B cell (primary cell): Measurements from ENCODE around the gene PLS1. TPM values are rescaled to one million over a fixed set of nuclear protein-coding genes. Genes with fewer than 3 reads are reported as not detected.
"Not testable (repeated sequence)": the region's sequence is repeated elsewhere in the genome, so short reads cannot be mapped to it uniquely, and the experiment has no call there.

Experiments
- ATAC-seq: fragments of 200-7000 bp; cut with Tn5 transposase; one replicate; pipeline ENCODE4 v1.10.0; 2021; ENCODE audit warnings: low read depth, mild to moderate bottlenecking, moderate number of reproducible peaks, moderate library complexity
- CTCF ChIA-PET: fragments of 350-600 bp; sonication (Branson Sonifier 250); formaldehyde crosslinking; loops from one replicate; lab custom pipeline; 2021; ENCODE audit warnings: antibody characterized with exemption, inconsistent platforms; lab: Charles Lee
- POLR2A ChIA-PET: fragments of 350-600 bp; sonication (Branson Sonifier 250); formaldehyde crosslinking; loops from one replicate; lab custom pipeline; 2021; ENCODE audit warnings: antibody characterized with exemption; lab: Charles Lee
- DNase-seq: peaks from one replicate; pipeline ENCODE4 v3.0.0; 2013
- H2AFZ ChIP-seq: 2 replicates; pipeline ENCODE4 v1.6.1; 2012; ENCODE audit warnings: mild to moderate bottlenecking, low read depth, low read length; ENCODE audit not compliant: insufficient read depth, poor library complexity, severe bottlenecking
- H3K27ac ChIP-seq, 2 donors: 1 replicate in 1 of 2; 2 replicates in 1 of 2; pipeline ENCODE4 v1.5.1; 2012 to 2013; ENCODE audit warnings: low read length in 2 of 2, mild to moderate bottlenecking in 2 of 2, moderate library complexity in 1 of 2
- H3K27me3 ChIP-seq, 4 experiments: fragments of 200-600 bp in 1 of 4; sonication (generic) in 1 of 4; replicated peaks in 1 of 4; 1 replicate in 2 of 4; 2 replicates in 2 of 4; pipeline versions ENCODE4 v1.6.1 to v1.7.0; 2013 to 2016; ENCODE audit warnings: low read length in 3 of 4, mild to moderate bottlenecking in 2 of 4, mixed read lengths in 1 of 4, moderate library complexity in 1 of 4; ENCODE audit not compliant: insufficient read depth in 4 of 4, control insufficient read depth in 3 of 4; ENCODE audit errors: control extremely low read depth in 1 of 4
- H3K36me3 ChIP-seq, 2 experiments: replicated peaks in 1 of 2; 1 replicate in 1 of 2; 2 replicates in 1 of 2; pipeline versions ENCODE4 v1.6.1 to v1.7.1; 2013; ENCODE audit warnings: low read length in 1 of 2; ENCODE audit not compliant: insufficient read depth in 2 of 2, control insufficient read depth in 1 of 2; ENCODE audit errors: control extremely low read depth in 1 of 2, extremely low read depth in 1 of 2
- H3K4me1 ChIP-seq, 2 donors: fragments of 200-600 bp in 1 of 2; sonication (generic) in 1 of 2; 1 replicate in 1 of 2; 2 replicates in 1 of 2; pipeline versions ENCODE4 v1.5.1 to v1.6.1; 2013 to 2017; ENCODE audit warnings: low read length in 2 of 2; ENCODE audit not compliant: control insufficient read depth in 2 of 2, insufficient read depth in 2 of 2
- H3K4me2 ChIP-seq: replicated peaks from 2 replicates; pipeline ENCODE3; 2012; ENCODE audit warnings: mild to moderate bottlenecking, low read depth, low read length; ENCODE audit not compliant: poor library complexity, severe bottlenecking
- H3K4me3 ChIP-seq, 5 experiments: fragments of 200-600 bp in 1 of 5; sonication (generic) in 1 of 5; 1 replicate in 3 of 5; 2 replicates in 2 of 5; pipeline versions ENCODE4 v1.5.1 to v1.7.0; 2011 to 2016; ENCODE audit warnings: low read length in 4 of 5, mild to moderate bottlenecking in 4 of 5, low read depth in 2 of 5, control low read depth in 1 of 5, moderate library complexity in 1 of 5; ENCODE audit not compliant: insufficient read depth in 1 of 5; ENCODE audit errors: control extremely low read depth in 1 of 5, extremely low read depth in 1 of 5
- H3K79me2 ChIP-seq: fragments of 200-600 bp; sonication (generic); one replicate; pipeline ENCODE4 v1.6.0; 2016; ENCODE audit warnings: low read length; ENCODE audit not compliant: control insufficient read depth, insufficient read depth
- H3K9ac ChIP-seq: fragments of 200-600 bp; sonication (generic); 2 replicates; pipeline ENCODE4 v1.6.1; 2017; ENCODE audit warnings: mild to moderate bottlenecking, low read length, moderate library complexity
- H3K9me3 ChIP-seq, 3 donors: one replicate each; pipeline versions ENCODE4 v1.6.1 to v1.7.1; 2013; ENCODE audit warnings: low read length in 2 of 3; ENCODE audit not compliant: control insufficient read depth in 2 of 3, insufficient read depth in 1 of 3; ENCODE audit errors: control extremely low read depth in 1 of 3
- H4K20me1 ChIP-seq: 2 replicates; pipeline ENCODE4 v1.6.0; 2012; ENCODE audit warnings: mild to moderate bottlenecking, low read length; ENCODE audit not compliant: insufficient read depth, control insufficient read depth, poor library complexity, severe bottlenecking
- H3K27ac Mint-ChIP-seq: one replicate; pipeline ENCODE4 v1.8.0; 2021; ENCODE audit warnings: mixed read lengths
- H3K27me3 Mint-ChIP-seq: one replicate; pipeline ENCODE4 v1.8.0; 2021; ENCODE audit warnings: mixed read lengths
- H3K4me1 Mint-ChIP-seq: one replicate; pipeline ENCODE4 v1.8.0; 2021; ENCODE audit warnings: mixed read lengths
- H3K4me3 Mint-ChIP-seq: one replicate; pipeline ENCODE4 v1.8.0; 2021; ENCODE audit warnings: mixed read lengths
- H3K9me3 Mint-ChIP-seq: one replicate; pipeline ENCODE4 v1.8.0; 2022; ENCODE audit warnings: mixed read lengths; ENCODE audit not compliant: insufficient read depth
- EZH2 ChIP-seq: IDR thresholded peaks from 2 replicates; pipeline ENCODE4 v1.6.1; 2012; ENCODE audit warnings: borderline replicate concordance, low read depth, mild to moderate bottlenecking, moderate library complexity, low read length; ENCODE audit not compliant: insufficient read depth, poor library complexity, severe bottlenecking
- WGBS: methylation state at CpG from one replicate; pipeline ENCODE4 v1.1.5; 2013; ENCODE audit warnings: missing lambda C conversion rate; ENCODE audit not compliant: insufficient coverage; 5-methylcytosine and 5-hydroxymethylcytosine counted together
- intact Hi-C: fragments of 100-400 bp; cut with micrococcal nuclease; formaldehyde crosslinking; loops from one replicate; pipeline ENCODE4 v1.10.0; 2022
- polyA plus RNA-seq: library from polyadenylated mRNA; depleted of rRNA; stranded (reverse); fragments of >200 nt; gene quantifications from 2 replicates; pipeline ENCODE4 v1.2.3, GENCODE V29; 2012
- total RNA-seq, 2 donors: library from RNA; stranded (reverse); fragments of 120-200 nt in 1 of 2; gene quantifications; 1 replicate in 1 of 2; 2 replicates in 1 of 2; pipeline versions ENCODE4 v1.2.3 to v1.2.4, GENCODE V29; 2013 to 2022
- TF ChIP-seq, protein P1 (sequence below): fragments of 200-600 bp; IDR thresholded peaks from one replicate; pipeline ENCODE4 v1.8.0; 2022; ENCODE audit warnings: antibody characterized with exemption, mild to moderate bottlenecking

The PLS1 gene
- total and polyA plus RNA-seq, 2 donors (not counting 1 experiment from before 2014, with no cell fraction given), result 0.13 to 0.74 TPM

DNA sequence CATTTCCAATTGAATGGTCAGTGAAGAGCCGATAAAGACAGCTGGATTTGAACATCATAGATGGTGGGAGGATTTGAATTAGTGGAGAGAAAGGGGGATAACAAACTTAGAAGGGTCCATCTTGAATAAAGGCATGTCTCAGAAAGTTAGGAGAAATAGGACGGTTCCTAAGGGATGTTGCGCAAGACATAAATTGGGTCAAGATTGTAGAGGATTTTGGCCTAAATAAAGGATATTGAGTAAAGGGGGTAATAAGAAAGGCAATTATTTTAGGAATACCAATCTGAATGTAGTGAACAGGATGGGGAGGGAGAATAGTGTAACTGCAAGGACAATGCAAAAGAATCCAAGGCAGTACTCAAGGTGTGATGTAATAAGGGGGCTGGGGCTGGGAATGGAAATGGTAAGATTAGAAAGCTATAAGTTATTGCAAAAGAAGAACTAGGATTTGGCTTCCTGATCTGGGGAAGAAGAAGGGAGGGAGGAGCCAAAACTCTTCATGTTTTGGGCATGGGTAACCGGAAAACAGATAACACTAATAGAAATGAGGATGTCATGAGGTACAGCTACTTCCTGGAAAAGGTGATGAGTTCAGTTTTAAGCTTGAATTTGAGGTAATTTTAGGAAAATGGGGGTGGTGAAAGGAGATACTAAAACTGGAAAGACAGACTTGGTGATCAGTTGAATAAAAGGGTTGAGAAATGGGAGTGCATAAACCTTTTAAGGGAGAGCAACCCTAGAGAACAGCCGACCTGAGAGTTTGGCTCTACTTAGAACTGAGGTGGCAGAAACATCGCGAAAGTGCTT is 110.3 kb downstream of the PLS1 start:
- no peak for TF ChIP-seq EZH2
- TF ChIP-seq, protein P1, sequence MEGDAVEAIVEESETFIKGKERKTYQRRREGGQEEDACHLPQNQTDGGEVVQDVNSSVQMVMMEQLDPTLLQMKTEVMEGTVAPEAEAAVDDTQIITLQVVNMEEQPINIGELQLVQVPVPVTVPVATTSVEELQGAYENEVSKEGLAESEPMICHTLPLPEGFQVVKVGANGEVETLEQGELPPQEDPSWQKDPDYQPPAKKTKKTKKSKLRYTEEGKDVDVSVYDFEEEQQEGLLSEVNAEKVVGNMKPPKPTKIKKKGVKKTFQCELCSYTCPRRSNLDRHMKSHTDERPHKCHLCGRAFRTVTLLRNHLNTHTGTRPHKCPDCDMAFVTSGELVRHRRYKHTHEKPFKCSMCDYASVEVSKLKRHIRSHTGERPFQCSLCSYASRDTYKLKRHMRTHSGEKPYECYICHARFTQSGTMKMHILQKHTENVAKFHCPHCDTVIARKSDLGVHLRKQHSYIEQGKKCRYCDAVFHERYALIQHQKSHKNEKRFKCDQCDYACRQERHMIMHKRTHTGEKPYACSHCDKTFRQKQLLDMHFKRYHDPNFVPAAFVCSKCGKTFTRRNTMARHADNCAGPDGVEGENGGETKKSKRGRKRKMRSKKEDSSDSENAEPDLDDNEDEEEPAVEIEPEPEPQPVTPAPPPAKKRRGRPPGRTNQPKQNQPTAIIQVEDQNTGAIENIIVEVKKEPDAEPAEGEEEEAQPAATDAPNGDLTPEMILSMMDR, result no peak
- Mint-ChIP-seq H3K9me3 (no peaks in the 10 kb centered on the region), H3K4me1 (no peaks in the 10 kb centered on the region), H3K4me3 (no peak overlapping the region), H3K27ac (no peak overlapping the region), H3K27me3 (peaks cover 10% of the 10 kb centered on the region)
- Histone ChIP-seq H3K9me3 (no peaks in the 10 kb centered on the region), H2AFZ (no peak overlapping the region), H3K4me3 (no peak overlapping the region), H3K9ac (no peak overlapping the region), H3K36me3 (no peaks in the 10 kb centered on the region), H3K27me3 (no peaks in the 10 kb centered on the region), H3K27ac (no peak overlapping the region), H3K4me2 (no peak overlapping the region), H3K4me1 (no peaks in the 10 kb centered on the region), H4K20me1 (no peaks in the 10 kb centered on the region), H3K79me2 (no peaks in the 10 kb centered on the region)
- ChIA-PET POLR2A (no interaction called here), CTCF (no interaction called here)
- WGBS, result 90% methylated on average over 7 of the region's 7 CpGs
- DNase-seq (no peak), ATAC-seq (no peak)
- intact Hi-C loops, result no loop called here

DNA sequence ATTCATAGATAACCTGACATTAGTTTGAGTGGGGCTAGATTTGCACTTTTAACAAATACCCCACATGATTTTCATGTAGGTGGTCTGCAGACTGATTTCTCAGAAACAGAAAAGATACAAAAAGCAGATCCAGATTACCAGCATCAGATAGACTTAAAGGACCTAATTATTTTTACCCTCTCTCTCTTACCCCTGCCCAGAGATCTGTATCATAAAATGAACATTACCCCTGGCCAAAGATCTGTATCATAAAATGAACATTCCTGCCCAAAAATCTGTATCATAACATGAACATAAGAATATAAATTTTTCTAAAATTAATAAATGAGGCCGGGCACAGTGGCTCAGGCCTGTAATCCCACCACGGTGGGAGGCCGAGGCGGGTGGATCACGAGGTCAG is 113.0 kb downstream of the PLS1 start:
- Histone ChIP-seq H3K27ac (no peak overlapping the region), H4K20me1 (no peaks in the 10 kb centered on the region), H3K4me3 (no peak overlapping the region), H3K36me3 (no peaks in the 10 kb centered on the region), H2AFZ (no peak overlapping the region), H3K9ac (no peak overlapping the region), H3K9me3 (no peaks in the 10 kb centered on the region), H3K79me2 (no peaks in the 10 kb centered on the region), H3K4me2 (no peak overlapping the region), H3K4me1 (no peaks in the 10 kb centered on the region), H3K27me3 (no peaks in the 10 kb centered on the region)
- POLR2A ChIA-PET, result interaction anchor here (1.2 kb wide), 1 partner anchor 14 kb away, joined by 3 read pairs; the partner anchor contains the start of gene TRPC1
- WGBS, result 94% methylated on average over 5 of the region's 5 CpGs
- CTCF ChIA-PET, result no interaction called here
- Mint-ChIP-seq H3K4me1 (no peaks in the 10 kb centered on the region), H3K9me3 (no peaks in the 10 kb centered on the region), H3K27me3 (peaks cover 12% of the 10 kb centered on the region), H3K27ac (no peak overlapping the region), H3K4me3 (no peak overlapping the region)
- TF ChIP-seq, protein P1, result no peak
- TF ChIP-seq EZH2, result no peak
- DNase-seq (no peak), ATAC-seq (no peak)
- intact Hi-C loops, result no loop called here

DNA sequence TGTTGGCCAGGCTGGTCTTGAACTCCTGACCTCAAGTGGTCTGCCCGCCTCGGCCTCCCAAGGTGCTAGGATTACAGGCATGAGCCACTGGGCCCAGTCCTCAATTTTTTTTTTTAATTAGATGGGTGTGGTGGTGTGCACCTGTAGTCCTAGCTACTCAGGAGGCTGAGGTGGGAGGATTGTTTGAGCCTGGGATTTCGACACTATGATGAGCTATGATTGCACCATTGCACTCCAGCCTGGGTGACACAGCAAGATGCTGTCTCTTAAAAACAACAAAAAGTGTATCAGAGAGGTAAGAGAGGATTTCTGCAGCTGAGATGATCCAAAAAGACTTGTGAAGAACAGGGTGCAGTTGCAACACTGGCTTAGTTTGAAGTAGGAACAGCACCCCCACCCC is 118.7 kb downstream of the PLS1 start:
- CTCF ChIA-PET, H3K4me1 Mint-ChIP-seq, H4K20me1 ChIP-seq, H3K4me1 ChIP-seq, H3K9me3 Mint-ChIP-seq, H3K9ac ChIP-seq, H3K27me3 ChIP-seq, POLR2A ChIA-PET, H3K79me2 ChIP-seq, H3K4me2 ChIP-seq, ATAC-seq, H3K27ac ChIP-seq, H2AFZ ChIP-seq, H3K4me3 Mint-ChIP-seq, H3K27ac Mint-ChIP-seq, H3K36me3 ChIP-seq, H3K4me3 ChIP-seq, DNase-seq, intact Hi-C loops, H3K9me3 ChIP-seq: not testable (repeated sequence)
- H3K27me3 Mint-ChIP-seq, result peaks cover 37% of the 10 kb centered on the region
- 97% methylated on average over 3 of the region's 3 CpGs for WGBS
